GM19328 (cell line): Measurements from ENCODE around the gene SLC22A1.
"Not testable (repeated sequence)": the region's sequence is repeated elsewhere in the genome, so short reads cannot be mapped to it uniquely, and the experiment has no call there.

ENCODE experiments used
- ATAC-seq: cut with Tn5 transposase; IDR thresholded peaks from one replicate; pipeline ENCODE4 v1.9.1; 2021; ENCODE audit warnings: mild to moderate bottlenecking, moderate library complexity; ENCODE audit not compliant: unreplicated experiment

The SLC22A1 gene

DNA sequence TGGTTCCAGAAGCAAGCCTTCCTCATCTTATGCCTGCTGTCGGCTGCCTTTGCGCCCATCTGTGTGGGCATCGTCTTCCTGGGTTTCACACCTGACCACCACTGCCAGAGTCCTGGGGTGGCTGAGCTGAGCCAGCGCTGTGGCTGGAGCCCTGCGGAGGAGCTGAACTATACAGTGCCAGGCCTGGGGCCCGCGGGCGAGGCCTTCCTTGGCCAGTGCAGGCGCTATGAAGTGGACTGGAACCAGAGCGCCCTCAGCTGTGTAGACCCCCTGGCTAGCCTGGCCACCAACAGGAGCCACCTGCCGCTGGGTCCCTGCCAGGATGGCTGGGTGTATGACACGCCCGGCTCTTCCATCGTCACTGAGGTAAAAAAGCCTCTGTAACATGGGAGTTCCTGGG is 366 bp downstream of the SLC22A1 start:
- no peak for ATAC-seq

DNA sequence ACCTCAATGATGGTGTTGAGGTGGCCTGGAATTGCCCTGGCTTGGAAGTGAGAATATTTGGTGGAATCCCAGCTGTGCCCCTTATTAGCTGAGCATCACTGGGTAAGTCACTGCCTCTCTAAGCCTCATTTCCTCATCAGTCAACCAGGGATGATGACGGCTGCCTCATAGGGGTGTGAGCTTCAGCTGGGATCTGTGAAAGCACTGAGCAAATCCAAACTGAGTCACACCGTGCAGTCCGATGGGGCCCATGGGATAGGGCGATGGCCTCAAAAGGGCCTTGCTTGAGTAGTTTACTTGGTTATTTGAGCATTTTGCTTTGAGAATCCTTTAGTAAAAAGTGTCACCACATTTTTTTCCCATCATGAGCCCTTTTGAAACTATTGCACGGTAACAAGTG is 1.1 kb downstream of the SLC22A1 start:
- ATAC-seq: no peak

DNA sequence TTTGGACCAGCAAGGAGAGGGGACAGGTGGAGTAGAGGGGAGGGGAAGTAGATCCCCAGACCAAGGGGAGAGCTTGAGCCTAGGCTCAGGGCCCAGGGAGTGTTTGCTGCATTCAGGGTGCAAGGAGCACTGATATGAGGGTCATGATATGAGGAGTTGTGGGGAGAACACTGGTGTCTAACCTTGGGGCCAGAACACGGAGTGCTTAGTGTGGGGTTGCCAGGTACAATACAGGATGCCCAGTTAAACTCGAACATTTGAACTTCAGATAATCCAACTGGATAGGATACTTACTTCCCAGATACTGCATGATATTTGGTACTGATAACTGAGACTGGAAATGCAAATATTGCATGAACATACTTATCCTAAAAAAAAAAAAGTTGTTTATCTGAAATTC is 2.4 kb downstream of the SLC22A1 start:
- no peak for ATAC-seq

DNA sequence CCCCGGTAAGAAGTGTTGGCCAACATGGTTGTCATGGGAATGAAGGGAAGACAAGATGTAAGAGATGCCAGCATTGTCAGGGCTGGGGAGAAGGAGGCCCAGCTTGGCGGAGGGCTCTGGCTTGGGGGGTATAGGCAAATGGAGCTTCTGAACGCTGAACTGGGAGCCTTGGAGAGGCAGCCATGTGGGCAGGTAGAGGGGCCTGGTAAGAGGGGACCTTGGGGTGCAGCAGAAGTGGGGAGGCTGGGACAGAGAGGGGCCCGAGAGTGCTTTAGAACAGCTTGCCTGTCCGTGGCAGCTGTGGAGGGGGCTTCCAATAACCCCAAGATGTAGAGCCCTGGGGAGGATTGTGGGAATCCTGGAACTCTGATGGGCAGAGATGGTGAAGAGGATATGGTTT is 3.0 kb downstream of the SLC22A1 start:
- ATAC-seq: no peak

DNA sequence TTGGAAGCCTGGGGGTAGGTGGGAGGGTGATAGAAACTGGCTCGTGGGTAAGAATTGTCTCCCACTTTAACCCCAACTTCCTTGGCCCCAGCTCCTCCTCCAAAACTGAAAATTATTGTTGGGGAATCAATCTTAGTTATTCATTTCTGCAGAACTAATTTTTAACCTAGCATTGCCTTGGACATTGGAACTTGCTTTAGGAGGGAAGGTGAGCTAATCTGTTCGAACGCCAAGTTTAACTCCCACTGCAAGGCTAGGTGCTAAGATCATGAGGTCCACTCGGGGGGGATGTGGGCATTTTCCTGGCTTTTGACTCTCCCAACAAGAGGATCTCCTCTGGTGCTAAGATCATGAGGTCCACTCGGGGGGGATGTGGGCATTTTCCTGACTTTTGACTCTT is 3.5 kb downstream of the SLC22A1 start:
- ATAC-seq: not testable (repeated sequence)

DNA sequence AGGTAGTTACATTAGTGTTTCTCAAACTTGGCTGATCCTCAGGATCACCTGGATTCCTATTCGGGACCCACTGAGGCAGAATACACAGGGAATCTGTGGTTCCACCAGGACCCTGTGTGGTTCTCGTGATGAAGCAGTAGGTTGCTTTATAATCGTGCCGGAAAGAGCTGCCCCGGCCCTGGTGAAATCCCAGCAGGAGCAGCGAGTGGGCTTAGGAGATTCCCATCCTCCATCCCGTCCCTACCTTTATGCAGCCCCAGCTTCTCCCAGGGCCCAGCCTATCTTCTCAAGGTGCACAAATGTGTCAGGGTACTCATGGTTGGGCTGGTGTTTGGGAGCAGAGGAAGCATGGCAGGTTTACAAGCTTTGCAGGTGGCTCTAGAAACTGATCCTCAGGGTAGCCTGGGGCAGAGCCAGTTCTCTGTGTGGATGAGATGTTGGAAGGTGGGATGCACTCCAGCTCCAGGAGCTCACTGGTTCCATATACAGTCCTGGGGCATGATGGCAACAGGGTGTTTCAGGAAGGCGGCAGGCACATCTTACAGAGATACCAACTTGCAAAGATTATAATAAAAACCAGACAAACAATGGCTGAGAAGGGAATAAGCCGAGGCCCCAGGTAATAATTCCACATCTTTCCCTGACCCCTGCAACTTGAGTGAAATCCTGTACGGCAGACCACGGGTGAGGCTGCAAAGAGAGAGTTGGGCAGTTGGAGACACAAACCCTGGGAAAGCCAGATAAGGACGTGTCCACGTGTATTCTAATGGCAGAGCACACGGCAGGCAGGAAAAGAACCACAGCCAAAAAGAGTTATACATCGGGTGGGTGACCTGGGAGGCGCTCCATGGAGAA is 5.9 kb downstream of the SLC22A1 start:
- ATAC-seq: no peak

DNA sequence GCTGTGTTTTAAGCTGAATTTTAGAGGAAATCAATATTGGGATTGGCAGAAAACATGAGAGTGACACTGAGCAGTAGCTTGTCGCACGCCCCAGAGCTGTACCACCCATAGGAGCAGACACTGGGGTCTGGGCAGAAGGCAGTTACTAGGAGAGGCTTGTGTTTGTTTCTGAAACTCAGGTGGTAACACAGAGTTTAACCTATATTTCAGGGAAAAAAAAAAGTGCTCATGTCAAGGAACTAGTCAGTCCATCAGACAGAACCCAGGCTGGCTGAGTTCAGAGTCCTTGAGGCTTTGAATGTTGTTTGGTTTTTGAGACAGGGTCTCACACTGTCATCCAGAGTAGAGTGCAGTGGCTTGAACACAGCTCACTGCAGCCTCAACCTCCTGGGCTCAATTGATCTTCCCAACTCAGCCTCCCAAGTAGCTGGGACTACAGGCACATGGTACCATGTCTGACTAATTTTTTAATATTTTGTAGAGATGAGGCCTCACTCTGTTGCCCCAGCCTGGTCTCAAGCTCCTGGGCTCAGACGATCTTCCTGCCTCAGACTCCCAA is 6.6 kb downstream of the SLC22A1 start:
- ATAC-seq: no peak

DNA sequence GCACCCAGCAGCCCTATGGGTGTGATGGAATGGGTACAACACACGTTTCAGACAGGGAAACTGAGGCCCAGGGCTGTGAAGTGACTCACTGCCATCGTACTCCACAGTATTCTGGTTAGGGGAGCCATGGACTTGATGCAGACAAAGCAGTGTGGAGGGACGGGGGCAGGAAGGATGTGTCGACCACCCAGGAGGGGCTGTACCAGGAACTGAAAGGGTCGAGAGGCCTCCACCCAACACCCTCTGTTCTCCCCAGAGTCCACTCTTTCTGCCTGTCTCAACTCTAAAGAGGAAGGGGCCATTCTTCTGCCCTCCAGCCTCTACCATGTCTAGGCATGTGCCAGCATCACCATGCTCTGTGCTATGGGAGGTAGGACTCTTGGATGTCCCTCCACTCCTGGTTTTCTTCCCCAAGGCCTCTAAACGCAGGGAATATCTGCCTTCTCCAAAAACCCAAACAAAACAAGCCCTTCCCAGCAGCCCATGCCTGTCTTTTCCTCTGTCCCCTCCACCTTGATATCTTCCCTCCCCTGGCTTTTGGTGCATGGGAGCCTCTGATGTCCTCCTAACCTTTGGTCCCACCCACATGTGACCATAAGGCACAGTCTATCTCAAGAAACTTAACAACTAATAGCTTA is 7.4 kb downstream of the SLC22A1 start:
- no peak for ATAC-seq

DNA sequence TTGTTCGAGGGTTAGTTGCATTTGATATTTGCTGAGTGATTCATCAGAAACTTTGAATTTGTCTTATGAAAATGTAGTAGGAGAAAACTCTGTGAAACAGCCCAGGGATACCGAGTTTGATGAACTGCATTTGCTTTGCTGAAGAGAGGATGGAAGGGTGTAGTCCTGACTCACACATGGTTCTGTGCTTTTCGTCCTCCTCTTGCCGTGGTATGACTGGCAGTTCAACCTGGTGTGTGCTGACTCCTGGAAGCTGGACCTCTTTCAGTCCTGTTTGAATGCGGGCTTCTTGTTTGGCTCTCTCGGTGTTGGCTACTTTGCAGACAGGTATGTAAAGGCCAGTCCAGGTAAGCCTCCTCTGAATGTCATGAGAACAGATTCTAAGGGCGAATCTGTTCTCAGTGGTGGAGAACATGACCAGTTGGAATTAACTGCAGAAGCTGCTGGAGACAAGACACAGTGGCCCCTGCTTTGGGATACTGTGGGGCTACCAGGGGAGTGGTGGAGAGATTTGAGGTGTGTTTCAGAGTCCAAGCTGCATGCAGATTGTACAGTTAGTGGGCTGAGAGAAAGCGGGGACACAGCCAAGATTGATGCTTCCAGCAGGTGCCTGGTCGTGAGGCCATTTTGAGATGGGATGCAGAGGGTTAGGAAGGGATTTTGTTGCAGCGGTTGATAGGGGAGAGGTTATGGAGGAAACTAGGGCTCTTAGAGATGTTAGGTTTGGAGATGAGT is 8.4 kb downstream of the SLC22A1 start:
- no peak for ATAC-seq

DNA sequence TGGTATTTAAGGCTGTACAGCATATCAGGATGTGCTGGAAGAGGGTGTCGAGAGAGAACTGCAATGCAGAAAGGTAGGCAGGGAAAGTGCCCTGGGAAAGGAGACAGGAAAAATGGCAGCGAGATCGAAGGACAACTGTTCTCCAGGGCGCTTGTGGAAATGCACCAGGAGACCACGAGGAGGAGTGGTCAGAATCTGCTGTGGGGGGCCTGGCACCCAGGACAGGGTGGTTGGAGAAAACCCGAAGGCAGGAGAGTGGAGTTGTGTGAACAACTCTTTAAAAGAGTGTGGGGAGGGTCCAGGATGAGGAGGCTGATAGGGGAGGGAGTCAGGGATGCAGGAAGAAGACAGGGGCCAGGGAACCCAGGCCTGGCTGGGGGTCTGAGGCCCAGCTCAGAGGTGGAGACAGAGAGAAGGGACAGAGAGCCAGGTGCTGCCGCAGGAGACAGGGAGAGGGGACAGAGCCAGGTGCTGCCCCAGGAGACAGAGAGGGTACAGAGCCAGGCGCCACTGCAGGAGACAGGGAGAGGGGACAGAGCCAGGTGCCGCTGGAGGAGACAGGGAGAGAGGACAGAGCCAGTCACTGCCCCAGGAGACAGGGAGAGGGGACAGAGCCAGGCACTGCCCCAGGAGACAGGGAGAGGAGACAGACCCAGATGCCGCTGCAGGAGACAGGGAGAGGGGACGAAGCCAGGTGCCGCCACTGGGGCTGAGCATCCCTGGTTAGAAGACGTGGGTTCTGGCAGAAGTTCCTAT is 9.3 kb downstream of the SLC22A1 start:
- no peak for ATAC-seq

DNA sequence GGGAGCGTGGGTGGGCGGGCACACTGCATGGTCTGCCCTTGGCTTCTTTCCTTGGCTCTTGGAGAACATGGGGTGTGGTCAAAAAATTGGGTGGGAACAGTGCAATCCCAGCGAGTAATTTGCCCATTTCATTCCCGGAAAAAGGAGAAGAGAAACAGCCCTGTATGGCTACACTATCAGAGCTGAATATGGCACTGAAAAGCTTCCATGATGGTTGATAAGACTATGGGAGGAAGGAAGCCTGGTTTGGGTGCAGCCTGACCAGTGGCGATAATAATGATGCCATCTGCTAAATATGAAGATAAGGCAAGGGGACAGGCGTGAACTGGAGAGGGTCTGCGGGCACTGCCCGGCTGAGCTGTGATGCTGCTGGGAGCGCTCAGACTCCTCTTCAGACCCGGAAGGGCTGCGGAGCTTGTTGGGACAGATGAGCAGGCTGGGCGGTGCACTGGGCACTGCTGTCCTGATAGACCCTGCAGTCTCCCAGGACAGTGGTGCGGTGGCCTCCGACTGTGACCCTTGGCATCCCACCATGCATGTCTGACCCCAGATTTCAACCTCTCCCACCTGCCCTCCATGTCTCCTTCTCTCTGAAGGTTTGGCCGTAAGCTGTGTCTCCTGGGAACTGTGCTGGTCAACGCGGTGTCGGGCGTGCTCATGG is 10.2 kb downstream of the SLC22A1 start:
- no peak for ATAC-seq

DNA sequence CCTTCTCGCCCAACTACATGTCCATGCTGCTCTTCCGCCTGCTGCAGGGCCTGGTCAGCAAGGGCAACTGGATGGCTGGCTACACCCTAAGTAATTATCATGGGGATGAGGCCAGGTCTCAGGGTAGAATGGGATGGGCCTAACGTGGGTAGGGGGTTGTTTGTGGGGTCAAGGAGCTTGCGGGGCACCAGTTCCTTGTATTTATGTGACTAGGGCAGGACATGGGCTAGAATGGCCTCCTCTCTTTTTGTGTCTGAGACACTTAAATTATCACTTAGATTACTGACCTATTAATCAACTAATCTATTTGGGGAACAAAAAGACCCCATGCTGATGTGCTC is 10.7 kb downstream of the SLC22A1 start:
- ATAC-seq: no peak

DNA sequence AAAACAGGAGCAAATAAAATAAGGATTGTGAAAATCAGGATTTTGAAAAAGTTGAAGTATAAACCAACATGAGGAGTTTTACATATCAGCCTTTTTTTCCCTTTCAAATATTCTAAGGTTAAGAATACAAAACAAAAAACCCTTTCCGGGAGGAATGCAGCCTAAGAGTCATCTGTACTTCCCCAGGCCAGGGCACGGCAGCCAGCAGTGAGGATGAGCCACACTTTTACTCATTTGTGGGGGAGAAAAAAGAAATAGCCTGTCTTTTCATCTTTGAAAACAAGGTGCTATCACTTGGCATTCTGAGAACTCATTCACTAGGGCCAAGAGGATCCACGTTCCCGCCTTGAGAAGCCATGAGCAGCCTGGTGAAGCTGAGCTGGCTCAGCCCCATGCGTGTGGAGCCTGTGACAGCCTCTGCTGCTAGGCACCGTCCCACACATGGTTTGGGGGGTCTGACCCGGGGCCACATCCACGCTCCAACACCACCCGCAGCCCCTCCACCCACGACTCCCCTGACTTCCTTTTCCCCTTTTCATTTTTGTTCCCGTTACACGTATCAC is 11.2 kb downstream of the SLC22A1 start:
- no peak for ATAC-seq

DNA sequence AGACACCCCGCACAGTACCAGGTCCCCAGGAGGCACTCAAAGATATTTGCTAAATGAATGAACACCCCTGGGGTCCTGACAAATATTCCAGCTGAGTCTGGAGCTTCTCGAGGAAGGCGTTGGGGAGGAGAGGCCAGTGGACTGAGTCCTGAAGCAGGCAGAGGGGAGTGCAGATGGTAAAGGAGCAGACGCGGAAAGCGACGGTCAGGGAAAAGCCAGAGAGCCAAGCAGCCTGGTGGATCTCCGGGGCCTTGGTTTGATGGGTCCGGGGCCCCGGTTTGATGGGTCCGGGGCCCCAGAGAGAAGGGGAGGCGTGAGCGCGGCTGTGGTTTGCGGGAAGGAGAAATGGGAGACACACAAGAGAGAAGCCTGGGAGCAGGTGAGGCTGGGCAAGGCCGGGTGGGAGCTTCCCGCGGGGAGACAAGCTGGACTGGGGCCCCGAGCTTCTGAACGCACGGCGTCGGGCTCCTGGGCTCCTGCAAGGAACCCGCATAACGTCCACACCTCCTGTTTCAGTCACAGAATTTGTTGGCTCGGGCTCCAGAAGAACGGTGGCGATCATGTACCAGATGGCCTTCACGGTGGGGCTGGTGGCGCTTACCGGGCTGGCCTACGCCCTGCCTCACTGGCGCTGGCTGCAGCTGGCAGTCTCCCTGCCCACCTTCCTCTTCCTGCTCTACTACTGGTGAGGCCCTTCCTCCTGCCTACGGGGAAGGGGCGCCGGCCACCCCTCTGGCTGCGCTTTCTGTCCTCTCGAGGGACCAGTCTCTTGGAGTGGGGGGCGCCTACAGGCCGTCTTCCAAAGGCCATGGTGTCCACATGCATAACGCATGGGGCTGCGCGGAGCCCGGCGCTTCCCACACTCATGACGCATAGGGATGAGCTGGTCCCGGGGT is 12.1 kb downstream of the SLC22A1 start:
- no peak for ATAC-seq

DNA sequence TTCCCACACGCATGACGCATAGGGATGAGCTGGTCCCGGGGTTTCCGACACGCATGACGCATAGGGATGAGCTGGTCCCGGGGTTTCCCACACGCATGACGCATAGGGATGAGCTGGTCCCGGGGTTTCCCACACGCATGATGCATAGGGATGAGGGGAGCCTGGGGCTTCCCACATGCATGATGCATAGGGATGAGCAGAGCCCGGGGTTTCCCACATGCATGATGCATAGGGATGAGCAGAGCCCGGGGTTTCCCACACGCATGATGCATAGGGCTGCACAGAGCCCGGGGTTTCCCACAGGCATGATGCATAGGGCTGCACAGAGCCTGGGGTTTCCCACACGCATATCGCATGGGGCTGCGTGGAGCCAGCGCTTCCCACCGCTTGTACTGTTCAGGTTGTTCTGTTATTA is 12.7 kb downstream of the SLC22A1 start:
- not testable (repeated sequence) for ATAC-seq

DNA sequence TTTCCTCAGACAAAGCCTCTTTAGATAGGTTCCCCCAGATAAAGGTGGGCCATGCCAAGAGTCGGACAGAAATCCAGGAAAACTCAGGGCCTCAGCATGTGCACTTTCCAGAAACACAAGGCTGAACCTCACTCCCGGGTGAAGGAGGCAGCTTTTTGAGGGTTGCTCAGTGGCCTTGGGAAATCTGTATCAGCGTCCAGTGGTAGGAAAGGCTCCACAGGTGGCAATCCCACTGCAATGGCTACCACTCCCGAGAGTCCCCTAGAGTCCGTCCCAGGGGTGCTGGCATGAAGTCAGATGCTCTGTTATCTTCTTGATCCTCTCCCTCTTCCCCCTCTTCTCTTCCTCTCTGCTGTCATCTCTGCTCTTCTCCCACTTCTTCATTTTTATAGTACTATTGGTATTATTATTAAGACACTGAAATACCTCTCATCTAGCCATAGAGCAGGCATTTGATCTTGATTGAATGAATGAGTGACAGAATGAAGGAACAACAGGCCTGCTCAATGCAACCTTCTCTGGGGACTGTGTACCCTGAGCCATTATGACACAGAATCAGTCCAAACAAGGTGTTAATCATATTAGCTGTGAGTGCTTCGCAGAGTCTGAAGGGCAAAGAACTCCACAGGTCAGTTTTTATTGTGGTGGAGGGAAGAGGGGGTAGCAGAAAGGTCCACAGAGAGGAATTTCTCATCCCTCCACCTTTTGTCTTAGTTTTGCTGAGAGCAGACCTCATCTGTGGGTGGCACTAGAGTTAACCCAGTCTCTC is 13.3 kb downstream of the SLC22A1 start:
- ATAC-seq: no peak

DNA sequence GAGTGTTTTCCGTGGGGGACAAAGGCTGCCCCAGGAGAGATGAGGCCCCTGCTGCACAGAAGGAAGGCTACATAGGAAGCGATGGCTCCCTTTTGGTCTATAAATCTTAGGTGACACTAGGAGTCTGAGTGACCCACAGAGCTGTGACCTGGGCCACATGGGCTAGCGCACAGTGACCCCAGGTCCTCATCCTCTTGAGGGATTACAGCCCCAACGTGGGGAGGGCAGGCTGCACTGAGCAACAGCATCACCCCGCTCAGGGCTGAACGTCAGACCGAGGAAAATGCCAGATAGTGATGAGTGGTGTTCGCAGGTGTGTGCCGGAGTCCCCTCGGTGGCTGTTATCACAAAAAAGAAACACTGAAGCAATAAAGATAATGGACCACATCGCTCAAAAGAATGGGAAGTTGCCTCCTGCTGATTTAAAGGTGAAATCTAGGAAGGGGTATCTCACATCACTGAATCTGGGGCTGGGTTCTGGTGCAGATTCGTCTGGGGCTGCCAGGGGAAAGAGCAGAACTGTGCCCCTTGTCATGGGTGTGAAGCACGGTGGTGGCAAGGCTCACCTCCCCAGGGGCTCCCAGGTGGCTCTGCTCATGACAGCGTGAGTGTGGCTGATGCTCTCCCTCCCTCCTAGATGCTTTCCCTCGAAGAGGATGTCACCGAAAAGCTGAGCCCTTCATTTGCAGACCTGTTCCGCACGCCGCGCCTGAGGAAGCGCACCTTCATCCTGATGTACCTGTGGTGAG is 14.5 kb downstream of the SLC22A1 start:
- ATAC-seq: no peak
